GM12873 (cell line): ENCODE measurements around the gene ETFRF1.

ENCODE experiments used
- CTCF ChIP-seq: IDR thresholded peaks from 2 replicates; pipeline ENCODE4 v1.5.1; 2012; ENCODE audit warnings: low read depth, mild to moderate bottlenecking, moderate library complexity, low read length, control low read depth; ENCODE audit not compliant: insufficient read depth; ENCODE audit errors: missing control alignments

Gene ETFRF1

GRCh38 chr12:25194214-25194613 is 823 bp upstream of the ETFRF1 start:
- TF ChIP-seq CTCF: no peak

DNA sequence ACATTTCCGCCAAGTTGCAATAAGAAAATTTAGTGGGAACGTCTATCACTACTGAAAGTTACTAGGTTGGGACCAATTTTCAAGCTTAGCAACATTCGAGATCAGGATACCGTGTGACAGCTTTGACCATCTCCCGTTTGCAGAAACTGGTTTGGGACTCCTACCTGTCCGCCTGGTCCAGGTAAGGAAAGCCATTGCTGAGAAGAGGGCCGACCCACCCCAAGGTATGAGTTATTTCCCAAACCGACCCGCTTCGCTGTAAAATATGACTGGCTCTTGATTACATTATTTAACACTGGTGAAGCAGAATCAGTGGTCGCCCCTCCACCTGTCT is 348 bp upstream of the ETFRF1 start:
- TF ChIP-seq CTCF: no peak

GRCh38 chr12:25197608-25198007 is 2.6 kb downstream of the ETFRF1 start:
- no peak for TF ChIP-seq CTCF

DNA sequence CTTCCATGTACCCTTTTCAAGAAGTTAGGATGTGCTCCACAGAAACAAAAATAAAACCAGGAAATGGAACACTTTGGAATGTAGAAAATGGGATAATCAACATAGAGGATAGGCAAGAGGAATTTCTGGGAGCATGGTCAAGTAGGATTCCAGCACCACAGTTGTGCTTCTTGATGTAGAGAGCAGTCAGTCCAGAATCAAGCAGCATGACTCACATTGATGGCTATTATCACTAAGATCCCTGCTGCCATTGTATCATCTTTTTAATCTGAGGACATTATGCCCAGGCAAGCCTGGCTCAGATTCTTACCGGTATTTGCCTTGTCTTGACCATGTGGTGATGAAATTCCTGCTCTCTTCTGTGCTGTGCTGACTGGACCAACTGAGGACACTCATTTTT is 5.7 kb downstream of the ETFRF1 start:
- no peak for TF ChIP-seq CTCF

- TF ChIP-seq CTCF: no peak
These were observed 7.1 kb downstream of the ETFRF1 start for GRCh38 chr12:25202137-25202536.

DNA sequence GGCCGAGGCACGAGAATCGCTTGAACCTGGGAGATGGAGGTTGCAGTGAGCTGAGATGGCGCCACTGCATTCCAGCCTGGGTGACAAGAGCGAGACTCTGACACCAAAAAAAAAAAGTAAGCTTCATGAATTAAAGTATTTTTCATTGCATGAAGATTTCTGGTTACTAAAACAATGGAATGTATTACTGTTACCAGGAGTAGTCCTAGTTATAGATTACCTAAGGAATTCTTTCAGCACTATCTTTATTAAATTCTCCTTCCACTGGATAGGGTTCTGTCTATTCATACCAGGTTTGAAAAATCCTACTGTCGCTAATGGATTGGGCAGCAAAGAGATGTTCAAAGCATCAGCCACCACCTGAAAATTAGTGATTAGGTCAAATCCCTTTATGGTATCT is 12.4 kb downstream of the ETFRF1 start:
- TF ChIP-seq CTCF: no peak

- no peak for TF ChIP-seq CTCF
These were observed 12.8 kb downstream of the ETFRF1 start for GRCh38 chr12:25207846-25208245.

GRCh38 chr12:25208554-25208953 is 13.5 kb downstream of the ETFRF1 start:
- no peak for TF ChIP-seq CTCF
